Ishikawa (cell line): ENCODE data around the gene LAMTOR3.

Experiments
- CEBPB ChIP-seq: IDR thresholded peaks from 2 replicates; pipeline ENCODE4 v1.6.1; 2012
- CREB1 ChIP-seq: IDR thresholded peaks from 2 replicates; pipeline ENCODE4 v1.6.1; 2012; ENCODE audit warnings: low read depth
- EGR1 ChIP-seq: IDR thresholded peaks from 2 replicates; pipeline ENCODE4 v1.6.1; 2012
- EP300 ChIP-seq: IDR thresholded peaks from 2 replicates; pipeline ENCODE4 v1.6.1; 2012; ENCODE audit warnings: borderline replicate concordance
- FOXM1 ChIP-seq: IDR thresholded peaks from 2 replicates; pipeline ENCODE4 v1.6.1; 2012; ENCODE audit warnings: low read depth, borderline replicate concordance
- MAX ChIP-seq: IDR thresholded peaks from 2 replicates; pipeline ENCODE4 v1.6.1; 2012
- NFIC ChIP-seq: IDR thresholded peaks from 2 replicates; pipeline ENCODE4 v1.6.1; 2012
- RAD21 ChIP-seq: IDR thresholded peaks from 2 replicates; pipeline ENCODE4 v1.6.1; 2012; ENCODE audit warnings: low read depth
- REST ChIP-seq: IDR thresholded peaks from 2 replicates; pipeline ENCODE4 v1.6.1; 2012; ENCODE audit warnings: low read depth, mild to moderate bottlenecking
- TAF1 ChIP-seq: IDR thresholded peaks from 2 replicates; pipeline ENCODE4 v1.6.1; 2012; ENCODE audit warnings: low read depth, mild to moderate bottlenecking
- TCF12 ChIP-seq: IDR thresholded peaks from 2 replicates; pipeline ENCODE4 v1.6.1; 2012; ENCODE audit warnings: low read depth
- TEAD4 ChIP-seq: IDR thresholded peaks from 2 replicates; pipeline ENCODE4 v1.6.1; 2012
- USF1 ChIP-seq: IDR thresholded peaks from 2 replicates; pipeline ENCODE4 v1.6.1; 2012
- YY1 ChIP-seq: IDR thresholded peaks from 2 replicates; pipeline ENCODE4 v1.6.1; 2012; ENCODE audit warnings: low read depth
- ZBTB7A ChIP-seq: IDR thresholded peaks from 2 replicates; pipeline ENCODE4 v1.6.1; 2012; ENCODE audit warnings: low read depth

Gene LAMTOR3

GRCh38 chr4:99860521-99860920 is 33.7 kb downstream of the LAMTOR3 start:
- TF ChIP-seq RAD21 (no peak), MAX (no peak), ZBTB7A (no peak), CREB1 (no peak), CEBPB (no peak), EP300 (no peak), TEAD4 (no peak), YY1 (no peak), NFIC (no peak), USF1 (no peak), TCF12 (no peak), FOXM1 (no peak), TAF1 (no peak)

DNA sequence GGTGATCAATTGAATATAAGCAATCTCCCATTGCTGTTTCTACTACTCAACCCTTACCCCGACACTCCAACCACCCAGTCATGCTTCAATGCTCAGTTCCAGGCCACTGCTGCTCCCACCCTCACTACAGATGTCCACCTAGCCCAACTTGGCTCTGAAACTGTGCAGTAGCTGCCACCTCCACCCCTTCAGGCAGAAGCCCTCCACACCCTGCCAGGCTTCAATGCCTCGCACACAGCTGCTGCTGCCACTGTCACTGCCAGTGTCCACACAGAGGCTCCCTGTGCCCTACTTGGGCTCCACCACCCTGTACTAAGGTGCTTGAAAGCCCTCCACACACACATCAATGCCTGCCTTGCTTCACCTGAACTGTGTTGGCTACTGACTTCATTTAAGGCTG is 34.6 kb downstream of the LAMTOR3 start:
- TF ChIP-seq USF1, result no peak
- TF ChIP-seq ZBTB7A, result no peak
- no peak for TF ChIP-seq EP300
- TF ChIP-seq RAD21, result no peak
- no peak for TF ChIP-seq TAF1
- TF ChIP-seq TCF12, result no peak
- TF ChIP-seq CREB1, result no peak
- no peak for TF ChIP-seq REST
- no peak for TF ChIP-seq YY1

- TF ChIP-seq EP300 (no peak), MAX (no peak), ZBTB7A (no peak), YY1 (no peak), TCF12 (no peak), EGR1 (no peak)
These were observed 36.9 kb downstream of the LAMTOR3 start for GRCh38 chr4:99857307-99857706.

DNA sequence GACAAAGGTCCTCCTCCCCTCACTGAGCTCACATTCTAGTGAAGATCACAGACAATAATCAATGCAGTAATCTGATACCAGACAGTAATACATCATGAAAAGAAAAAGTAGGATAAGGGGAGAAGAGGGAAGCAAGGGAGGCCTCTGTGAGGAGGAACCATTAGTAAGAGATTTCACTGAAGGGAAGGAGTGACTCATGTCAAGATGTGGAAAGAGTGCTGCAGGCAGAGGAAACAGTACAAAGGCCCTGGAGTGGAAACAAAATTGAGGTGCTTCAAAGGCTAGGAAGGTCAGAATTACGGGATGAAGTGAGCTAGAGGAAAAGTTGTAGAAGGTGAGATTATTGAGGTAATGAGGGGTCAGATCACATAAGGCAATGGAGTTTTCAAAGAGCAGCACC is 38.1 kb downstream of the LAMTOR3 start:
- TF ChIP-seq REST, result no peak
- no peak for TF ChIP-seq TEAD4

- TF ChIP-seq CREB1, result no peak
- TF ChIP-seq MAX, result no peak
- TF ChIP-seq TCF12, result no peak
- TF ChIP-seq FOXM1, result no peak
- TF ChIP-seq ZBTB7A, result no peak
- no peak for TF ChIP-seq USF1
- TF ChIP-seq CEBPB, result no peak
- no peak for TF ChIP-seq EGR1
- TF ChIP-seq TAF1, result no peak
- no peak for TF ChIP-seq NFIC
- no peak for TF ChIP-seq TEAD4
- TF ChIP-seq EP300, result no peak
- TF ChIP-seq RAD21, result no peak
- no peak for TF ChIP-seq REST
- TF ChIP-seq YY1, result no peak
These were observed 38.5 kb downstream of the LAMTOR3 start for GRCh38 chr4:99855678-99856077.
